ENCODE measurements around the gene PTH1R. TPM values are rescaled to one million over a fixed set of nuclear protein-coding genes. Genes with fewer than 3 reads are reported as not detected.

The PTH1R gene
- total RNA-seq, 2 donors from 2014 or later: not detected

DNA sequence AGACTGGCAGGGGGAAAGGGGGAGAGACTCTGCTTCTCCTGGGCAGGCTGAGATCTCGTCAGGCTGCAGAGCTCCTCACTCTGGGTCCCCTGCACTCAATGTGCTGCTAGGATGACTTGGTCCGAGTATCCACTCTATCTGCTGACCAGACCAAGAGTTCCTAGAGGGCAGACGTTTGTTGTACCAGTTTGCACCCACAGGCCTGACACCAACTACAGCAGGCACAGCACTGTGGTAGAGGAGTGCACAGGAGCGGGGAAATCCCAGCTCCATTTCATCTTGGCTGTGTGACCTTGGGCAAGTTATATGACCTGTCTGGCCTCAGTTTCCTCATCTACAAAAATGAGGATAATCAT lies 70.0 kb downstream of the PTH1R start:
- H3K27ac Mint-ChIP-seq: peak overlapping the region; percentile 87 to 89
- H3K9me3 Mint-ChIP-seq: no peaks in the 10 kb centered on the region
- peaks cover 0 to 31% of the 10 kb centered on the region in 2 donors for H3K36me3 Mint-ChIP-seq
- DNase-seq (ENCODE audit: low spot score in 2 of 2) (no peak), ATAC-seq (peak in 1 of 2 donors; percentile 26)

DNA sequence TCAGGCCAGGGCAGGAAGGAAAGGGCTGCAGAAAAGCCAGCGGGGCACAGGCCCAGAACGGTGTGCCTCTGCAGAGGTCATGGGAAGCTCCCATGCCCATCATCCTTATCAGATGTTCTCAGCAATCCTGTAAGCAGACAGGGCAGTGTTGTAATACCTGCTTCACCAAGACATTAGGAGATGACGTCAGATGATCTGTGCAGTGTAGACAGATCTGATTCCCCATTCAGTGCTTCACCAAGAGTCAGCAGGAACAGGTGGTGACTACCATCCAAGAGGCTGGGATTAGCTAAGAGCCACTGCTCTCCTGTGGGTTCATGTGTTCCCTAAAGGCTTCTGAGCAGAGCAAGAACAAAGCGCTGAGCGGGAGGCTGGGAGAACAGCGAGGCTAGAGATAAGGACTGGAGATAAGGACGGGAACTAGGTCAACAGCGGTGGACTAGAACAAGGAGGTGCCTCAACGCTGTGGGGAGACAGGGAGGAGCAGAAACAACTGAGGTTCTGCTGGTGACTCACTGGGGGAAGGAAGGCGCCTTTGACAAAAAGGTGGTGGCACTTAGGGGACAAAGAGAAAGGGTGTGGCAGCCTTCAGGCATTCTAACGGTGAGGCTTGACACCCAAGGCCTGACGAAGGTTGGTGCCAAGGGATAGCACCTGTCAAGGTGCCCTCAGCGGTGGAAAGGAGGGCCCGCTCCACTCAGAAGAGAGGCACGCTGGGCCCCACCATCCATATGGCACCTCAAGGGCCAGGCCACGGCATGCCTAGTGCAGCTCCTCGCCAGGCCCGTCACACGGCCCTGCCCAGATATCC lies 70.7 kb downstream of the PTH1R start:
- Mint-ChIP-seq H3K36me3 (peaks cover 0 to 31% of the 10 kb centered on the region in 2 donors), H3K9me3 (no peaks in the 10 kb centered on the region), H3K27ac (peak overlapping the region; percentile 89 to 94)
- ATAC-seq (peak; percentile 77 to 81), DNase-seq (ENCODE audit: low spot score in 2 of 2) (peak; percentile 56 to 76)

DNA sequence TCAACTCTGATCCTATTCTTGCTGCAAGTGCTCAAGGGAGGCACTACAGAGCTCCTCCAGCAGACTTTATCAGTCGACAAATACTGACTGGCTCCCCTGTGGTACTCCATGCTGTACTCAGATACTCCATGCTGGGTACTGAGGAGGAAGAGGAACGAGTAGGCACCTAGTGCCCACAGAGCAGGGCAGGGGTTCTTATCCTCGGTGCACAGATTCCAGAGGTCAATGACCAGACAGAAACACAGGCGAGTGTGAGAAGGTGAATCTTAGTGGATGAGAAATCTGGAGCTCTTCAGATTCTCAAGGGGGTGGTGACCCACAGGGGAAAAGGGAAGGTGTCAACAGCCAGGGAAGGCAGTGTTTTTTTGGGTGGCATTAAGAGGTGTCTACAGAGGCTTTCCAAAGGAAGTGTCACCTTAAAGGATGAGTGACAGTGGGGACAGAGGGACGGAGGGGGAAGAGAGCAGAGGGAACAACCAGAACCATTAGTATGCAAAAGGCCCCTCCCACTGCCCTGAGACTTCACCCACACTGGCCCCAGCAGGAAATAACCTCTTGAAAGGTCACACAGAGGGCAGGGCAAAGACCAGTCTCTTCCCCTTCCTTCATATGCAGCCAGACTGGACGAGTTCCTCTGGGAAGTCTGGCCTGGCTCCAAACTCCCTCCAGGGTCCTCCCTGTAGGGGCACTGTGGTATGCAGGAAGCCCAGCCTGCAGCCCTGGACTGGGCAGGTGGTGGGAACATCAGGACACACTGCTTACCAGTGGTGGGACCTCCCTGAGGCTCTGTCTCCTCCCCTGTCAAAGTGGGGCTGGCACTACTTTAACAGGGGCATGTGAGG lies 71.5 kb downstream of the PTH1R start:
- peak in 1 of 2 donors; percentile 28 for ATAC-seq
- no peak for DNase-seq (ENCODE audit: low spot score in 2 of 2)

DNA sequence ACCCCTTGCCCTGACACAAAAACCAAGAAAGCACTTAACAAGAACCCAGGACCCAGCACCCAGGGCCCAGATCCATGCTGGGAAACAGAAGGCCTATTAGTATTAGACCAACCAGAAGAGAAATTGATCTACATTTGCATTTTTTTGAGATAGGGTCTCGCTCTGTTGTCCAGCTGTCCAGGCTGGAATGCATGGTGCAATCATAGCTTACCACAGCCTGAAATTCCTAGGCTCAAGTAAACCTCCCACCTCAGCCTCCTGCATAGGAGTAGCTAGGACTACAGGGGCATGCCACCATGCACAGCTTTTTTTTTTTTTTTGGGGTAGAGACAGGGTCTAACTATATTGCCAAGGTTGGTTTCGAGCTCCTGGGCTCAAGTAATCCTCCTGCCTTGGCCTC lies 72.7 kb downstream of the PTH1R start:
- H3K36me3 Mint-ChIP-seq: peaks cover 0 to 31% of the 10 kb centered on the region in 2 donors
- H3K27ac Mint-ChIP-seq: peak overlapping the region in 1 of 2 donors; percentile 47
- DNase-seq (ENCODE audit: low spot score in 2 of 2) (no peak), ATAC-seq (no peak)
- H3K9me3 Mint-ChIP-seq: no peaks in the 10 kb centered on the region

More for the DNA sequence above, 71.5 kb downstream of the PTH1R start:
- H3K9me3 Mint-ChIP-seq: no peaks in the 10 kb centered on the region
- H3K27ac Mint-ChIP-seq: peak overlapping the region; percentile 89 to 94
- H3K36me3 Mint-ChIP-seq: peaks cover 0 to 31% of the 10 kb centered on the region in 2 donors

DNA sequence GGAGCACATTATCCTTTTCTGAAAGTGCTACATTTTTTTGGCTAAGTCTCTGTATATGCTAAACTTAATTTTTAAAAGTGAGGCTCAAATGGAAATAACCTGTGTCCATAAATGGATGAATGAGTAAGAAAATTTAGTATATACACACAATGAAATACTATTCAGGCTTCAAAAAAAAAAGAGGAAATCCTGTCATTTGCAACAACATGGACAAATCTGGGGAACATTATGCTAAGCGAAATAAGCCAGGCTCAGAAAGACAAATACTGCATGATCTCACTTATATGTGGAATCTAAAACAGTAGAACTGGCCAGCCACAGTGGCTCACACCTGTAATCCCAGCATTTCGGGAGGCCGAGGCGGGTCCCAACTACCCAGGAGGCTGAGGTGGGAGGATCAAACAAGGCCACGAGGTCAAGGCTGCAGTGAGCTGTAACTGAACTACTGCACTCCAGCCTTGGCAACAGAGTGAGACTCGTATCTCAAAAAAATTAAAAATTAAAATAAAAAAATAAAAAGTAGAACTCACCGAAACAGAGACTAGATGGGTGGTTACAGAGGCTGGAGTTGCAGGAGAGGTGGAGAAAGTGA lies 73.2 kb downstream of the PTH1R start:
- Mint-ChIP-seq H3K9me3 (no peaks in the 10 kb centered on the region), H3K36me3 (peaks cover 0 to 31% of the 10 kb centered on the region in 2 donors), H3K27ac (no peak overlapping the region)
- ATAC-seq (no peak), DNase-seq (ENCODE audit: low spot score in 2 of 2) (no peak)

DNA sequence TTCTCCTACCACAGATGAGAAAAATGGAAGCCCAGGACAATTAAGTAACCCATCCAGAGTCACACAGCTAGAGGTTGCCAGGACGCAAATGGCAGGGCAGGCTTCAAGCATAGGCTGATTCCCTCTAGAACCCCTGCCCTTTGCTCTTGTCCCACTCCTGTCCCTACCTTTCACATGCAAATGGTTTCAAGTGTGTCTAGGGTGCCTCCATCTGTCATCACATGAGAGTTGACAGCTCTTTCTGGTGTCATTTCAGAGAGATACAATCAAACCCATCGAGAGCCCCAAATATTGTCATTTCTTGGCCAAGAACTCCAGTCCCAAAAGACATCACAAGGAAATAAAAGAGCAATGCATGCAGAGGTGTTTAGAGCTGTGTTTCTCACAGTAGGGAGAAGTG lies 75.3 kb downstream of the PTH1R start:
- no peak for DNase-seq (ENCODE audit: low spot score in 2 of 2)
- Mint-ChIP-seq H3K9me3 (no peaks in the 10 kb centered on the region), H3K36me3 (peaks cover 0 to 11% of the 10 kb centered on the region in 2 donors), H3K27ac (peak overlapping the region in 1 of 2 donors; percentile 34)
- ATAC-seq: no peak

Other genes starting within 250 kb of the PTH1R start
- 1 to 10 TPM; 2.0 to 8.1 TPM for gene ALS2CL, start 184.0 kb upstream of the PTH1R start, total RNA-seq
- 1 to 10 TPM in 1 of 2 donors, under 1 TPM in 1; 0.84 to 1.0 TPM for gene TMIE, start 176.3 kb upstream of the PTH1R start, total RNA-seq
- gene PRSS50, start 159.9 kb upstream of the PTH1R start, total RNA-seq: not detected
- gene MYL3, start 14.3 kb upstream of the PTH1R start, total RNA-seq: not detected
- gene CCDC12, start 99.0 kb downstream of the PTH1R start, total RNA-seq: 10 to 100 TPM; 49.3 to 55.2 TPM
- 100 to 1,000 TPM in 1 of 2 donors, 10 to 100 TPM in 1; 75.7 to 122 TPM for gene NBEAL2, start 101.9 kb downstream of the PTH1R start, total RNA-seq

Data from activated naive CD4-positive, alpha-beta T cell treated with anti-CD3 and anti-CD28 coated beads, Interleukin-2, amount 50 U/mL, for 72 hours (primary cell).